HG02938 (cell line): Measurements from ENCODE around the gene AK5.
A peak's percentile ranks its signal among the peaks of the same experiment; 100 is the strongest.

Source experiments
- ATAC-seq: cut with Tn5 transposase; IDR thresholded peaks from one replicate; pipeline ENCODE4 v1.9.1; 2021; ENCODE audit warnings: mild to moderate bottlenecking, moderate library complexity; ENCODE audit not compliant: unreplicated experiment

AK5 gene

GRCh38 chr1:77538956-77539518 lies 257.2 kb downstream of the AK5 start:
- ATAC-seq, result peak; percentile 81

DNA sequence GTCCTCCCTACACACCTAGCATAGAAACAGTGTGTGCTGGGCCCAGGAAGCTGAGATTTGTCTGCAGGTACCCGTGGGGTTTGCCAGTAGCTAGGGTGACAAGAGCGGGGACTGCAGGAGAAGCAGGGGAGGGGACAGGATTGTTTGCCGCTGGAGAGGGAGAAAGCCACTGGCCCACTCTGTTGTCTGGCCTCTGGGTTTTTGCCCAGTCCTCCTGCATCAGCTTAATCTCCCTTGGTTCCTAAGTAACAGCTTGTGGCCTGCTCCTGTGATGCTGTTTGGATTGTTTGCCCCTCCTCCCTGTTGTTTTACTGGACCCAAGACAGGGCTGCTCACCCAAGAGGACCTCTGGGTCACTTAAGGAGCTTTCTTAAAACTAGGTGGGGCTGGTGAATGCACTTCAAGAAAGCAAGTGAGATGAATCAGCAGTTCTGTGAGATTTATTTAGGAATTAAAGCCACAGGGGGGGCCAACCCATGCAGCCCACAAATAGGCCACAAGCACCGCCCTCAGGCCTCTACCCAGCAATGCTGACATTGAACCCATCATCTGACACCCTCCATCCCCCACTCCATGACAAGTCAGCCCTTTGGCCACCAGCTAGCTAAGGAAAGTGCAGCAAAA lies 257.8 kb downstream of the AK5 start:
- ATAC-seq, result no peak

- peak; percentile 30 for ATAC-seq
Observed at GRCh38 chr1:77540501-77541161, 258.8 kb downstream of the AK5 start.

DNA sequence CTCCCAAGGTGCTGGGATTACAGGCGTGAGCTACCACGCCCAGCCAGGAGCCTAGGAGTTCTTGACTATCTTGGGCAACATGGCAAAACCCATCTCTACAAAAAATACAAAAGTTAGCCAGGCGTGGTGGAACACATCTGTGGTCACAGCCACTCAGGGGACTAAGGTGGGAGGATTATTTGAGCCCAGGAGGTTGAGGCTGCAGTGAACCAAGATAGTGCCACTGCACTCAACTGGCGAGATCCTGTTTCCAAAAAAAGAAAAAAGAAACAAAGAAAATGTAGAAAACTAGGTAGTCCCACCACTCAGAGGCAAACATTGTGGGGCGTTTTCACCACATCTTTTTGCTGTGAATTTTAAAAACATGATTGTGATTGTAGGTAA lies 259.3 kb downstream of the AK5 start:
- no peak for ATAC-seq

DNA sequence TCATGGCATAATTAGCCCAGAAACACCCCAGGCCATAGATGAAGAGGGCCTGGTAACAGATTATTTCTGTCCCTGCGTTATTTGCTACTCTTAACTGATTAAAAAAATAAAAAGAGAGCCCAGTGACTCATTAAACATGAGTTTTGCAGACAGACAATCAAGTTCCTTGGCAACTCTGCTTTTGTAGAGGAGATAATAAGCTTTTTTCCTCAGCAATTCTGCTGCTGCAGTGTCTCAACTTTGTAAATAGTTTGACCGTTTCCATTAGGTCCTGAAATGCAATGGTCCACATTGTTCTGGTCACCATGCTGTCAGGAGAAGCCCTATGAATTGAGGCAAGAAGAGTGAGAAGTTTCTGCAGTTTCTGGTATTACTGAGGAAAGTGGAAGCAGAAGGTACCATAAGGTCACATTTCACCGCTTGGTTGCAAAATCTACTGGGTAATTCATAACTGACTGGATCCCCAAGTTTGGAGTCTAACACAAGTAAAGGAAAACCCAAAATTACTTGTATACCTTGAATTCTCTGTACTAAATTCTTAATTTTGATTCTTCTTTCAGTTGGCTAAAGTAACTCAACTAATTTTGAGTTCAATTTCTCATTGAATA lies 261.1 kb downstream of the AK5 start:
- ATAC-seq, result no peak

DNA sequence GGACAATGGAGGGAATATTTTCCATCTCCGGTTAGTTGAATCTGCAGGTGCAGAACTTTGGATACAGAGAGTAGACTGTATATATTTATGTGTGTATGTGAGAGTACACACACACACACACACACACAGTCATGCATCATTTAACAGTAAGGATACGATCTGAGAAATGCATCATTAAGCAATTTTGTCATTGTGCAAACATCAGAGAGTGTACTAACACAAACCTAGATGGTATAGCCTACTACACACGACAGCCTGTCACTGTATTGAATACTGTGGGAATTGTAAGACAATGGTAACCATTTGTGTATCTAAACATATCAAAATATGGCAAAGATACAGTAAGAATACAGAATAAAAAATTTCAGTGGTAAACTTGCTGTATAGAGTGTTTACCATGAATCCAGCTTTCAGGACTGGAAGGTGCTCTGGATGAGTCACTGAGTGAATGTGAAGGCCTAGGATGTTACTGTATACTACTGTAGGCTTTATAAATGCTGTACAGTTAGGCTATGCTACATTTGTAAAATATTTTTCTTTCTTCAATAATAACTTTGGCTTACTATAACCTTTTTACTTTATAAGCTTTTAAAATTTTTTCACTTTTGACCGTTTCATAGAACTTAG lies 262.1 kb downstream of the AK5 start:
- ATAC-seq, result no peak

DNA sequence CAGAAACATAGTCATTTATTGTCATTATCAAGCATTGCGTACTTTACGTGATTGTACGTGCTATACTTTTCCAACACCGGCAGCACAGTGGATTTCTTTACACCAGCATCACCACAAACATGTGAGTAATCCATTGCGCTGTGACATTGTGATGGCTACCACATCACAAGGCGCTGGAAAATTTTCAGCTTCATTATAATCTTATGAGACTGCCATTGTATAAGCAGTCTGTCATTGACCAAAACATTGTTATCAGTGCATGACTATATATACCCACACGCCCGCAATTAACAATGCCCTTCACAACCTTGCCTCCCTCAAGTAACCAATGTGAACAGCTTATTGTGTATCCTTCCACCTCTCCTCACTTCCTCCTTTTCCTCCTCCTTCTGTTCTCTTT lies 263.0 kb downstream of the AK5 start:
- ATAC-seq, result no peak

GRCh38 chr1:77545970-77546369 lies 264.2 kb downstream of the AK5 start:
- no peak for ATAC-seq

- no peak for ATAC-seq
Observed at GRCh38 chr1:77546890-77547289, 265.1 kb downstream of the AK5 start.

DNA sequence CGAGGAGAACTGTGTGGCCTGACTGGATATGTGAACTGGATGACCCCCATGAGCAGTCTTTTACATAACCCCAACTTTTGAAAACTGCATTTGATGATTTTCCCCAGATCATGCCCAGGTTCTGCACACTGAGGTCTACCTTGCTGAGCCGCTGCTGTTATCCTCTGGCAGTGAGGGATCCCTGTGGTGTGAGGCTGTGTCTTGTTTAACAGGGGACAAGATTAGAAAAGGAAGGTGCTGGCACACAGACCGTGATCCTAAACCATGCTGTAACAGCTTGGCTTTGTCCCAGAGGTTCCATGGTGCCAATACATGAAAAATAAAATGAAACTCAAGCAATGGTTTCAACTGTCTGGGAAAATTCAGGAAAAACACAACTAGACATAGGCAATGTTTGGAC lies 266.5 kb downstream of the AK5 start:
- ATAC-seq, result no peak

- ATAC-seq, result no peak
Observed at GRCh38 chr1:77550135-77550534, 268.3 kb downstream of the AK5 start.

DNA sequence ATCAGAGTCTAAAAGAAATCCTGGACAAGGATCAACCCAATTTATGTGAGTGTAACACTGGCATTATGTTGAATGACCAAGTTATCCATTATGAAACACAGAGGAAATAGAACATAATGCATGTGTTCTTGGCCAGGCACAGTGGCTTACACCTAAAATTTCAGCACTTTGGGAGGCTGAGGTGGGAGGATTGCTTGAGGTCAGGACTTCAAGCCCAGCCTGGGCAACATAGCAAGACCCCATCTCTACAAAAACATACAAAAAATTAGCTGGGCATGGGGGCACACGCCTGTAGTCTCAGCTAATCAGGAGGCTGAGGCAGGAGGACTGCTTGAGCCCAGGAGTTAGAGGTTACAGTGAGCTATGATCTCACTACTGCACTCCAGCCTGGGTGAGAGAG lies 270.8 kb downstream of the AK5 start:
- no peak for ATAC-seq

DNA sequence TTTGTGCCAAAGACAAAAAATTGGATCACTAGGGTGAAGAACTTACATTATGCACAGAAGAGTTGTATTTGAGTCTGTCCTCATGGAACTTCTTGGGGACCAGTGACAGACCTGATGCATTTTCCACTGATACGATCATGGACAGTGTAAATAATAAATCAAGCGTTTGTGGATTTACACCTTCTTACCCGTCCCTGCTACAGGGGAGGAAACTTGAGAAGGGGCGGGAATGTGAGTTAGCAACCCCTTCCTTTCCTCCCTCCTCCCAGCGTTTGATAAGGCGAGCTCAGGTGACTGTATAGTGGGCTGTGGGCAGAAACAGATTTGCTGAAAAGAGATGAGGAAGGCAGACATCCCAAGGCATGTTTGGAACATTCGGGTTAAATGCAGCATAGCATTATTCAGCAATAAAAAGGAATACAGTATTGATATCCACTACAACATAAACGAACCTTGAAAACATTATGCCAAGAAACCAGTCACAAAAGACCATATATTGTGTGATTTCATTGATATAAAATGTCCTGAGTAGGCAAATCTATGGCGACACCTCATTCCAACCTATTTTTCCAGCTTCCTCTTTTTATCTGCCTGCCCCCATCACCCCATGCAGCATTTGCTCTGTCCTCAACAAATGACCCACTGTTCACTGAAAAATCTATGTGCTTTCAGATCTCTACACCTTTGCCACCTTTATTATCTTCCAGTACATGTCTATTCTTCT lies 271.9 kb downstream of the AK5 start:
- no peak for ATAC-seq

GRCh38 chr1:77556045-77556444 lies 274.2 kb downstream of the AK5 start:
- ATAC-seq, result no peak

- ATAC-seq, result no peak
Observed at GRCh38 chr1:77557053-77557452, 275.2 kb downstream of the AK5 start.

DNA sequence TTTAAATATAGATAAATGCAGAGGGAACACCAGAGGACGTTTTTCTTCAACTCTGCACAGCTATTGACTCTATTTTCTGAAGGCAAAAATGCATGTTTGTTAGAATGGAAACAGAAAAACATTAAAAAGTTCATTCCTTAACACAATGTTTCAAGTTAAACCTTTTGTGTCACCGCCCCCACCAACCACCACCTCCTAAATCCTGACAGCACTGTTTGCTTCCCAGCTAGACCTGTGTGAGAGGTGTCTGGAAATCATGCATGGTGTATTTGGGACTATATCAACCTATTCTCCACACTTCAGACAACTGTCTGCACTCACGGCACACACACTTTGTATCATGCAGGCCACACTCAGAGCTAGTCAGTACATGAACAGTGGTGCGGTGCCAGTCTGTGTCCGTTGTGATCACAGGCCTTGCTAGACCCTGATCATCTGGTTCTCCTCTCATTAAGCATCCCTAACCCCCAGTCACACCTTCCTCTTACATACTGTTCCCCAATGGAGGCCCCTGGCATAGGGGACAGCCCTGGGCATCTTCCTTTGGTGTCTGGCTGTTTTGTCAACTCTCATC lies 276.9 kb downstream of the AK5 start:
- ATAC-seq, result no peak

GRCh38 chr1:77560741-77561140 lies 278.9 kb downstream of the AK5 start:
- no peak for ATAC-seq

DNA sequence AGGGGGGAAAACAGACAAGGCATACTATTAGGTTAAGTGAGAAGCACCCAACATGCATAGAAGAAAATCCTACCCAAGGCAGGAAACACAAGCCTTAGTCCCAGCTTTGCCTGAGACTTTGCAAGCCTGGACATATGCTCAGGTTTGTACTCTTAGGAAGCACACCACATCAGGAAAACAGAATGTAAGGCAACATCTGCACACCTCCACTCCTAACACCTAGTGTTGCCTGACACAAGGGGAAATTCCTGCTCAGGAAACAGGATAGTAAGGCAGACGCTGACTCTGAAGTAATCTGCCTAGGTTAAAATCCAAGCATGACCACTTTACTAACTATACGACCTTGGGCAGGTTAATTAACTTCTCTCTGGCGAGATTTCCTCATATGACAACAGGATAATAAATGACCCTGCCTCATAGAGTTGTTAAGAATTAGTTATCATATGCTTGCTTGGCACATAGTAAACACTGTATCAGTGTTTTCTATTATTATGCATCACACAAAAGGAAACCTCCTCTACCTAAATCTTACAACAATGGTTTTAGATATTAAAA lies 280.9 kb downstream of the AK5 start:
- ATAC-seq, result no peak

GRCh38 chr1:77565321-77565720 lies 283.5 kb downstream of the AK5 start:
- ATAC-seq, result no peak

GRCh38 chr1:77571642-77572041 lies 289.8 kb downstream of the AK5 start:
- ATAC-seq, result no peak
